SJSA1 (cell line): ENCODE data around the gene PLPP7. TPM values are rescaled to one million over a fixed set of nuclear protein-coding genes. Genes with fewer than 3 reads are reported as not detected.
"Not testable (repeated sequence)": the region's sequence is repeated elsewhere in the genome, so short reads cannot be mapped to it uniquely, and the experiment has no call there.

Experiments used
- DNase-seq, 2 experiments: peaks; one replicate each; pipeline ENCODE4 v3.0.0-alpha.2; 2015 to 2020; ENCODE audit warnings: low spot score in 2 of 2, low read depth in 1 of 2
- H3K27ac ChIP-seq: fragments of 250-450 bp; sonication (Bioruptor Pico); 2 replicates; pipeline ENCODE4 v1.5.1; 2020; ENCODE audit warnings: mild to moderate bottlenecking, moderate library complexity
- H3K27me3 ChIP-seq: fragments of 250-450 bp; sonication (Bioruptor Pico); replicated peaks from 2 replicates; pipeline ENCODE4 v1.5.1; 2020; ENCODE audit warnings: mild to moderate bottlenecking, moderate library complexity
- H3K36me3 ChIP-seq: fragments of 250-450 bp; sonication (Bioruptor Pico); 2 replicates; pipeline ENCODE4 v1.5.1; 2020; ENCODE audit warnings: mild to moderate bottlenecking
- H3K4me1 ChIP-seq: fragments of 250-450 bp; sonication (Bioruptor Pico); replicated peaks from 2 replicates; pipeline ENCODE4 v1.6.1; 2021; ENCODE audit warnings: mild to moderate bottlenecking
- H3K4me3 ChIP-seq: fragments of 250-450 bp; sonication (Bioruptor Pico); 2 replicates; pipeline ENCODE4 v1.5.1; 2020; ENCODE audit warnings: mild to moderate bottlenecking
- H3K9me3 ChIP-seq: fragments of 250-450 bp; sonication (Bioruptor Pico); replicated peaks from 2 replicates; pipeline ENCODE4 v1.5.1; 2020; ENCODE audit warnings: mild to moderate bottlenecking
- total RNA-seq: library from RNA; depleted of rRNA; stranded (reverse); fragments of >200 nt; shearing (Covaris generic); gene quantifications from 2 replicates; pipeline ENCODE4 v1.2.3, GENCODE V29; 2014

Gene PLPP7
- total RNA-seq, 1 experiment from 2014 or later, result 0.08 TPM

GRCh38 chr9:131259916-131260597 is 29.5 kb upstream of the PLPP7 start:
- no peaks in the 10 kb centered on the region for H3K27me3 ChIP-seq
- H3K4me3 ChIP-seq, result no peak overlapping the region
- no peak for DNase-seq
- H3K27ac ChIP-seq, result no peak overlapping the region
- H3K9me3 ChIP-seq, result no peaks in the 10 kb centered on the region
- H3K4me1 ChIP-seq, result peaks cover 8% of the 10 kb centered on the region
- H3K36me3 ChIP-seq, result no peaks in the 10 kb centered on the region

- Histone ChIP-seq H3K27ac (no peak overlapping the region), H3K4me1 (peaks cover 8% of the 10 kb centered on the region), H3K4me3 (no peak overlapping the region), H3K9me3 (no peaks in the 10 kb centered on the region), H3K27me3 (no peaks in the 10 kb centered on the region), H3K36me3 (no peaks in the 10 kb centered on the region)
- DNase-seq, result no peak
These were observed 28.6 kb upstream of the PLPP7 start for GRCh38 chr9:131260751-131261452.

- Histone ChIP-seq H3K27me3 (no peaks in the 10 kb centered on the region), H3K36me3 (no peaks in the 10 kb centered on the region), H3K4me3 (no peak overlapping the region), H3K4me1 (no peaks in the 10 kb centered on the region), H3K9me3 (no peaks in the 10 kb centered on the region), H3K27ac (no peak overlapping the region)
- DNase-seq, result no peak
These were observed 27.0 kb upstream of the PLPP7 start for GRCh38 chr9:131262327-131263032.

- not testable (repeated sequence) for H3K36me3 ChIP-seq, H3K9me3 ChIP-seq, H3K4me1 ChIP-seq, DNase-seq, H3K4me3 ChIP-seq, H3K27me3 ChIP-seq, H3K27ac ChIP-seq
These were observed 26.5 kb upstream of the PLPP7 start for GRCh38 chr9:131263033-131263343.

GRCh38 chr9:131263701-131264100 is 25.8 kb upstream of the PLPP7 start:
- H3K4me1 ChIP-seq, result no peaks in the 10 kb centered on the region
- H3K27me3 ChIP-seq, result no peaks in the 10 kb centered on the region
- no peak overlapping the region for H3K4me3 ChIP-seq
- no peak overlapping the region for H3K27ac ChIP-seq
- H3K36me3 ChIP-seq, result no peaks in the 10 kb centered on the region
- no peak for DNase-seq
- no peaks in the 10 kb centered on the region for H3K9me3 ChIP-seq

GRCh38 chr9:131264231-131264630 is 25.3 kb upstream of the PLPP7 start:
- Histone ChIP-seq H3K27me3 (no peaks in the 10 kb centered on the region), H3K9me3 (no peaks in the 10 kb centered on the region), H3K4me1 (no peaks in the 10 kb centered on the region), H3K27ac (no peak overlapping the region), H3K36me3 (no peaks in the 10 kb centered on the region), H3K4me3 (no peak overlapping the region)
- no peak for DNase-seq

GRCh38 chr9:131266266-131267229 is 23.0 kb upstream of the PLPP7 start:
- H3K36me3 ChIP-seq, result no peaks in the 10 kb centered on the region
- H3K9me3 ChIP-seq, result no peaks in the 10 kb centered on the region
- H3K27me3 ChIP-seq, result no peaks in the 10 kb centered on the region
- H3K4me3 ChIP-seq, result no peak overlapping the region
- H3K4me1 ChIP-seq, result no peaks in the 10 kb centered on the region
- no peak for DNase-seq
- H3K27ac ChIP-seq, result no peak overlapping the region

- Histone ChIP-seq H3K27me3 (peaks cover 3% of the 10 kb centered on the region; the same call in 1 of the 2 replicates), H3K4me1 (no peaks in the 10 kb centered on the region), H3K36me3 (no peaks in the 10 kb centered on the region), H3K4me3 (no peak overlapping the region), H3K27ac (no peak overlapping the region), H3K9me3 (no peaks in the 10 kb centered on the region)
- no peak for DNase-seq
These were observed 19.1 kb upstream of the PLPP7 start for GRCh38 chr9:131270171-131271015.

- not testable (repeated sequence) for H3K36me3 ChIP-seq, H3K27me3 ChIP-seq, DNase-seq, H3K4me1 ChIP-seq, H3K9me3 ChIP-seq, H3K4me3 ChIP-seq, H3K27ac ChIP-seq
These were observed 18.6 kb upstream of the PLPP7 start for GRCh38 chr9:131271016-131271273.

GRCh38 chr9:131271506-131271931 is 18.0 kb upstream of the PLPP7 start:
- H3K27me3 ChIP-seq, result peaks cover 13% of the 10 kb centered on the region
- DNase-seq, result no peak
- no peak overlapping the region for H3K27ac ChIP-seq
- no peaks in the 10 kb centered on the region for H3K36me3 ChIP-seq
- H3K9me3 ChIP-seq, result no peaks in the 10 kb centered on the region
- H3K4me1 ChIP-seq, result peaks cover under 1% of the 10 kb centered on the region
- H3K4me3 ChIP-seq, result no peak overlapping the region

GRCh38 chr9:131272212-131272611 is 17.3 kb upstream of the PLPP7 start:
- DNase-seq, result no peak
- peaks cover 8% of the 10 kb centered on the region for H3K4me1 ChIP-seq
- no peak overlapping the region for H3K27ac ChIP-seq
- H3K27me3 ChIP-seq, result peaks cover 18% of the 10 kb centered on the region
- no peaks in the 10 kb centered on the region for H3K9me3 ChIP-seq
- H3K4me3 ChIP-seq, result no peak overlapping the region
- no peaks in the 10 kb centered on the region for H3K36me3 ChIP-seq

GRCh38 chr9:131273146-131273855 is 16.2 kb upstream of the PLPP7 start:
- Histone ChIP-seq H3K36me3 (no peaks in the 10 kb centered on the region), H3K4me3 (no peak overlapping the region), H3K27me3 (peaks cover 25% of the 10 kb centered on the region), H3K27ac (no peak overlapping the region), H3K9me3 (no peaks in the 10 kb centered on the region), H3K4me1 (peaks cover 11% of the 10 kb centered on the region)
- DNase-seq, result no peak
